Thyroid gland (tissue), 4 donors: ENCODE data around the gene CDR2L.

Experiments
- CTCF ChIP-seq, 6 experiments: fragments of 200-600 bp in 3 of 6; fragments of 450-650 bp in 3 of 6; sonication (generic) in 3 of 6; IDR thresholded peaks; one replicate each; pipeline ENCODE4 v1.5.1; 2016 to 2019; ENCODE audit warnings: antibody characterized with exemption in 6 of 6, mild to moderate bottlenecking in 2 of 6, inconsistent platforms in 1 of 6, moderate library complexity in 1 of 6
- POLR2A ChIP-seq, 2 donors: fragments of 450-650 bp; IDR thresholded peaks; one replicate each; pipeline ENCODE4 v1.6.1; 2017; ENCODE audit warnings: antibody characterized with exemption in 2 of 2, mild to moderate bottlenecking in 2 of 2, moderate library complexity in 1 of 2

- TF ChIP-seq POLR2A (IDR thresholded peaks at IDR 0.05) = no peak
- TF ChIP-seq CTCF (IDR thresholded peaks at IDR 0.05) = no peak
Measured at GRCh38 chr17:74971069-74971841, 16.2 kb upstream of the CDR2L start.
